Hepatocyte (in vitro differentiated cells): ENCODE results near the gene CMIP. TPM values are rescaled to one million over a fixed set of nuclear protein-coding genes. Genes with fewer than 3 reads are reported as not detected.
"Not testable (repeated sequence)": the region's sequence is repeated elsewhere in the genome, so short reads cannot be mapped to it uniquely, and the experiment has no call there.

Source experiments
- DNase-seq: peaks from one replicate; pipeline ENCODE4 v3.0.0-alpha.2; 2016; ENCODE audit warnings: low spot score
- H2AFZ ChIP-seq: fragments of 200-600 bp; sonication (generic); 2 replicates; pipeline ENCODE4 v1.6.0; 2016; ENCODE audit warnings: antibody characterized with exemption, mild to moderate bottlenecking
- H3K27ac ChIP-seq: fragments of 200-600 bp; sonication (generic); 2 replicates; pipeline ENCODE4 v1.5.1; 2016; ENCODE audit warnings: mild to moderate bottlenecking
- H3K27me3 ChIP-seq: fragments of 200-600 bp; sonication (generic); 2 replicates; pipeline ENCODE4 v1.6.1; 2016
- H3K36me3 ChIP-seq: fragments of 200-600 bp; sonication (generic); replicated peaks from 2 replicates; pipeline ENCODE4 v1.5.1; 2016; ENCODE audit warnings: low read depth; ENCODE audit not compliant: insufficient read depth
- H3K4me1 ChIP-seq: fragments of 200-600 bp; sonication (generic); 2 replicates; pipeline ENCODE4 v1.5.1; 2016; ENCODE audit warnings: mild to moderate bottlenecking, moderate library complexity; ENCODE audit not compliant: insufficient read depth
- H3K4me2 ChIP-seq: fragments of 200-600 bp; sonication (generic); 2 replicates; pipeline ENCODE4 v1.6.0; 2016
- H3K4me3 ChIP-seq: fragments of 200-600 bp; sonication (generic); 2 replicates; pipeline ENCODE4 v1.5.1; 2016; ENCODE audit warnings: mild to moderate bottlenecking
- H3K79me2 ChIP-seq: fragments of 200-600 bp; sonication (generic); 2 replicates; pipeline ENCODE4 v1.6.0; 2017; ENCODE audit warnings: mild to moderate bottlenecking
- H3K9me2 ChIP-seq: fragments of 200-600 bp; sonication (generic); replicated peaks from 2 replicates; pipeline ENCODE4 v1.6.0; 2017; ENCODE audit warnings: mild to moderate bottlenecking; ENCODE audit not compliant: insufficient read depth
- H3K9me3 ChIP-seq: fragments of 200-600 bp; sonication (generic); 2 replicates; pipeline ENCODE4 v1.5.1; 2016; ENCODE audit warnings: low read depth, mild to moderate bottlenecking
- H4K20me1 ChIP-seq: fragments of 200-600 bp; sonication (generic); 2 replicates; pipeline ENCODE4 v1.6.0; 2016; ENCODE audit warnings: mild to moderate bottlenecking; ENCODE audit not compliant: insufficient read depth, poor library complexity, severe bottlenecking
- EZH2 ChIP-seq: fragments of 200-600 bp; sonication (generic); IDR thresholded peaks from 2 replicates; pipeline ENCODE4 v1.6.1; 2016; ENCODE audit warnings: antibody characterized with exemption, mild to moderate bottlenecking, borderline replicate concordance
- EZH2phosphoT487 ChIP-seq: fragments of 200-600 bp; sonication (generic); IDR thresholded peaks from one replicate; pipeline ENCODE4 v1.6.1; 2018; ENCODE audit warnings: antibody characterized with exemption, mild to moderate bottlenecking, low read depth, moderate library complexity; ENCODE audit not compliant: unreplicated experiment, severe bottlenecking
- WGBS: methylation state at CpG from one replicate; pipeline ENCODE4 v1.1.6; 2016; ENCODE audit warnings: low lambda C conversion rate; ENCODE audit errors: missing lambda C conversion rate; 5-methylcytosine and 5-hydroxymethylcytosine counted together
- polyA plus RNA-seq: library from polyadenylated mRNA; unstranded; fragments of >200 nt; fragmentation: Nextera tagmentation; extraction: Ambion mirVana; gene quantifications from 2 replicates; pipeline ENCODE4 v1.2.1, GENCODE V29; 2016
- total RNA-seq: library from RNA; depleted of rRNA; stranded (reverse); fragments of >200 nt; gene quantifications from 2 replicates; pipeline ENCODE4 v1.2.3, GENCODE V29; 2014
- TF ChIP-seq, protein P1 (sequence below): fragments of 200-600 bp; sonication (generic); IDR thresholded peaks from 2 replicates; pipeline ENCODE4 v1.5.1; 2016; ENCODE audit warnings: antibody characterized with exemption, mild to moderate bottlenecking; ENCODE audit not compliant: poor library complexity

CMIP gene
- total and polyA plus RNA-seq, 2 experiments from 2014 or later = 5.8 to 17.8 TPM

DNA sequence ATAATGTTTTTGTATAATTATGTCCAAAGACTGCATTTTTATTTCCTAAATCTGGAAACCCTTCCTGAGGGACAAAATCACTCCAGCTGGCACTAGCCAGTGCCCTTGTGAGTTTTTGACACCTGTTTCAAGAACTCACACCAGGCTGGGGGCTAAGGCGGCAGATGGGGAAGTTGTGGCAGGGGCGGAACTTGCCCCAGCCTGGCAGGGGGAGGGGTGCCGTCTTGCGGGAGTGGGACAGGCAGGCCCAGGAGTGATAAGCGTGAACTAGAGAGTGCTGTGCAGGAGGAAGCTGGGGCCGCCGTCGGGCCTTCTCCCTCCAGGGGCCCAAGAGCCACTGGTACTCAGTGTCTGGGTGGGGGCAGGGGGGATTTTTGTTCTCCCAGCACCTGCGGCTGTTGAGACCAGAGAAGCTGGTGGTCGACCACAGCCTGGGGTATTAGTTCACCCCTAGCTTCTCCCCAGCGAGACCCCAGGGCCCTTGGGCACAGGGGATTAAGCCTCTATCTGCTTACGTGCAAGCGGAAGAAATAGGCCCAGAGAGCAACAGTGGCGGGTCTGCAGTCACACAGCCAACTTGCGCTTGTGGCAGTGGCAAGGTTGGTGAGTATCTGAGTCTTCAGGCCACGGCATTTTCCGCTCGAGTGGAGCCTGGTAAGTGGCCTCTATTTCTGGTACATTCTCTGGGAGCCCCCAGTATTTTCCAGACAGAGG is 294.3 kb downstream of the CMIP start:
- no peak for TF ChIP-seq EZH2phosphoT487
- TF ChIP-seq EZH2 = no peak
- TF ChIP-seq, protein P1, sequence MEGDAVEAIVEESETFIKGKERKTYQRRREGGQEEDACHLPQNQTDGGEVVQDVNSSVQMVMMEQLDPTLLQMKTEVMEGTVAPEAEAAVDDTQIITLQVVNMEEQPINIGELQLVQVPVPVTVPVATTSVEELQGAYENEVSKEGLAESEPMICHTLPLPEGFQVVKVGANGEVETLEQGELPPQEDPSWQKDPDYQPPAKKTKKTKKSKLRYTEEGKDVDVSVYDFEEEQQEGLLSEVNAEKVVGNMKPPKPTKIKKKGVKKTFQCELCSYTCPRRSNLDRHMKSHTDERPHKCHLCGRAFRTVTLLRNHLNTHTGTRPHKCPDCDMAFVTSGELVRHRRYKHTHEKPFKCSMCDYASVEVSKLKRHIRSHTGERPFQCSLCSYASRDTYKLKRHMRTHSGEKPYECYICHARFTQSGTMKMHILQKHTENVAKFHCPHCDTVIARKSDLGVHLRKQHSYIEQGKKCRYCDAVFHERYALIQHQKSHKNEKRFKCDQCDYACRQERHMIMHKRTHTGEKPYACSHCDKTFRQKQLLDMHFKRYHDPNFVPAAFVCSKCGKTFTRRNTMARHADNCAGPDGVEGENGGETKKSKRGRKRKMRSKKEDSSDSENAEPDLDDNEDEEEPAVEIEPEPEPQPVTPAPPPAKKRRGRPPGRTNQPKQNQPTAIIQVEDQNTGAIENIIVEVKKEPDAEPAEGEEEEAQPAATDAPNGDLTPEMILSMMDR = no peak
- no peaks in the 10 kb centered on the region for H3K36me3 ChIP-seq
- no peak overlapping the region for H3K27ac ChIP-seq
- no peak overlapping the region for H2AFZ ChIP-seq
- WGBS = 78% methylated on average over 18 of the region's 18 CpGs
- H3K9me3 ChIP-seq = no peaks in the 10 kb centered on the region
- no peak overlapping the region for H3K4me3 ChIP-seq
- no peak overlapping the region for H3K4me2 ChIP-seq
- no peaks in the 10 kb centered on the region for H3K4me1 ChIP-seq
- no peaks in the 10 kb centered on the region for H3K27me3 ChIP-seq
- no peak for DNase-seq
- no peaks in the 10 kb centered on the region for H3K79me2 ChIP-seq
- H4K20me1 ChIP-seq = no peaks in the 10 kb centered on the region
- no peaks in the 10 kb centered on the region for H3K9me2 ChIP-seq

GRCh38 chr16:81739503-81739902 is 294.9 kb downstream of the CMIP start:
- H3K27ac ChIP-seq = no peak overlapping the region

DNA sequence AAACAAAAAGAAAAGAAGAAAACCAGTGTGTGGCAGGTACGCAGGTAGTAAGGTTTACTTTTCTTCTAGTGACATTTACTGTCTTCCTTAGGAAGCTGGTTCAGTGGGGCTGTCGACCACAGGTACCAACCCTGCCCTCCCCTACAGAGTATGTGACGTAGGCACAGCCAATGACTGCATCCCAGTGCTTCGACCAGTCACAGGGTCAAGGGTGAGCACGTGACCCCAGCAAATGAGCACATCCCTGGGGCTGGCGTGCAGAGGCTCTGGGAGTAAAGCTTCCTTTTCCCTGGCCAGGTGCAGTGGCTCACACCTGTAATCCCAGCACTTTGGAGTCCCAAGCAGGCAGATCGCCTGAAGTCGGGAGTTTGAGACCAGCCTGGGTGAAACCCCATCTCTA is 295.6 kb downstream of the CMIP start:
- H3K27me3 ChIP-seq = no peaks in the 10 kb centered on the region
- H2AFZ ChIP-seq = no peak overlapping the region
- no peaks in the 10 kb centered on the region for H3K4me1 ChIP-seq
- no peak for TF ChIP-seq EZH2phosphoT487
- TF ChIP-seq, protein P1 = no peak
- 81% methylated on average over 8 of the region's 8 CpGs for WGBS
- H3K27ac ChIP-seq = no peak overlapping the region
- no peak overlapping the region for H3K4me2 ChIP-seq
- no peak overlapping the region for H3K4me3 ChIP-seq
- H4K20me1 ChIP-seq = no peaks in the 10 kb centered on the region
- no peaks in the 10 kb centered on the region for H3K9me3 ChIP-seq
- no peaks in the 10 kb centered on the region for H3K9me2 ChIP-seq
- H3K36me3 ChIP-seq = no peaks in the 10 kb centered on the region
- H3K79me2 ChIP-seq = no peaks in the 10 kb centered on the region
- DNase-seq = no peak

More at GRCh38 chr16:81739503-81739902, 294.9 kb downstream of the CMIP start:
- Histone ChIP-seq H3K4me1 (no peaks in the 10 kb centered on the region), H3K27me3 (no peaks in the 10 kb centered on the region), H2AFZ (no peak overlapping the region), H3K79me2 (no peaks in the 10 kb centered on the region), H3K9me3 (no peaks in the 10 kb centered on the region), H3K4me2 (no peak overlapping the region), H3K4me3 (no peak overlapping the region), H3K9me2 (no peaks in the 10 kb centered on the region), H3K36me3 (no peaks in the 10 kb centered on the region), H4K20me1 (no peaks in the 10 kb centered on the region)
- 89% methylated on average over 8 of the region's 8 CpGs for WGBS
- TF ChIP-seq EZH2 (no peak), EZH2phosphoT487 (no peak)
- TF ChIP-seq, protein P1 = no peak
- DNase-seq = no peak

DNA sequence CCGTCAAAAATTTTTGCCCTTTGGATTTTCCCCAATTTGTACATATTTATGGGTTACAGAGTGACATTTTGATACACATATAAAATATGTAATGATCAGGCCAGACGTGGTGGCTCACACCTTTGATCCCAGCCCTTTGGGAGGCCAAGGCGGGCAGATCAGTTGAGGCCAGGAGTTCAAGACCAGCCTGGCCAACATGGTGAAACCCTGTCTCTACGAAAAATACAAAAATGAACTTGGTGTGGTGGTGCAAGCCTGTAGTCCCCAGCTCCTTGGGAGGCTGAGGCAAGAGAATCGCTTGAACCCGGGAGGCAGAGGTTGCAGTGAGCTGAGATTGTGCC is 296.8 kb downstream of the CMIP start:
- H3K9me2 ChIP-seq, H3K79me2 ChIP-seq, H3K4me1 ChIP-seq, H3K4me3 ChIP-seq, H3K9me3 ChIP-seq, H3K27ac ChIP-seq, DNase-seq, H2AFZ ChIP-seq, H3K36me3 ChIP-seq, H3K27me3 ChIP-seq, H4K20me1 ChIP-seq, H3K4me2 ChIP-seq: not testable (repeated sequence)
- whole genome bisulfite sequencing = 92% methylated on average over 6 of the region's 6 CpGs
